HG02981 (cell line): ENCODE data around the gene SLC25A6.
"Not testable (repeated sequence)": the region's sequence is repeated elsewhere in the genome, so short reads cannot be mapped to it uniquely, and the experiment has no call there.

Experiments
- ATAC-seq: cut with Tn5 transposase; IDR thresholded peaks from one replicate; pipeline ENCODE4 v1.9.1; 2021; ENCODE audit warnings: mild to moderate bottlenecking, moderate library complexity; ENCODE audit not compliant: unreplicated experiment

SLC25A6 gene

DNA sequence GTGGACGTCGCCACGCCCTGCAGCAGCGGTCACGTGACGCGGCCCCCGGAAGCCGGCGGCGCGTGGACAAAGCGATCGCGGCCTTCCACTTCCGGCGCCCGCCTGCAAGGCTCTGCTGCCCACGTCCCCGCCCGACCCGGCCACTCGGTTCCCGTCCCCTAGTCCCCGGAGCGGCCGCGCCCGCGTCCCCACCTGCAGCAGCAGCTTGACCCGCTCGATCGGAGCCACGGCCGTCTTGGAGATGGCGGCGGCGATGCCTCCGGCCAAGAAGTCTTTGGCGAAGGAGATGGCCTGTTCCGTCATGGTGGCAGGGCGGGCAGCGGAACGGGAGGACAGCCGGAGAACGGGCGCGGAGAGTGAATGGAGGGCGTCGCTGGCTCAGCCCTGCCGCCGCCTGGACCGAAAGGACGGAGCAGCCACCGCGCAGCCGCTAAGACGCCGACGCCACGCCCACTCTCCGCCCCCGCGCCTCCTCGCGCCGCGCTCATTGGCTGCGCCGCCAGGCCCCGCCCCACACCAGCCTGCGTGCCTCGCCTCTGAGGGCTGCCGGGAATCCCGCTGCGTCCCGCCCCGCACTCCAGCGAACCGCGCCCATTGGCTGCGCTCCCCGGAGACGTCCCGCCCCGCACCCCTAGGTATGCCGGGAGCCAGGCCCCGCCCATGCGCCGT lies at the start of gene SLC25A6:
Gene SLC25A6 (minus strand): TSS at position 407 of the 669 bp plus-strand sequence. CDS start 104 bp downstream, at position 303.
- peak; percentile 91 for ATAC-seq

DNA sequence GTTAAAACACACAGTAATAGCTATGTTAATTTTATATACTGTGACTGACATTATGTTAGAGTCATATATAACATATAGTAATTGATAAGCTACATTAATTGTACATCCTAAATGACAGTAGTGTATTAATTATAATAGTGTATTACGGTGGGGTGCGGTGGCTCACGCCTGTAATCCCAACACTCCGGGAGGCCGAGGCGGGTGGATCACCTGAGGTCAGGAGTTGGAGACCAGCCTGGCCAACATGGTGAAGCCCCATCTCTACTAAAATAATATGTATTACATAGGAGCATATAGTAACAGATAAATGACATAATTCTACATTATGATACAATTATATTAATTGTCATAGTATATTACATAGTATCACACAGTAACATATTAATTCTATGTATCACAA lies 48.6 kb upstream of the SLC25A6 start:
- no peak for ATAC-seq

DNA sequence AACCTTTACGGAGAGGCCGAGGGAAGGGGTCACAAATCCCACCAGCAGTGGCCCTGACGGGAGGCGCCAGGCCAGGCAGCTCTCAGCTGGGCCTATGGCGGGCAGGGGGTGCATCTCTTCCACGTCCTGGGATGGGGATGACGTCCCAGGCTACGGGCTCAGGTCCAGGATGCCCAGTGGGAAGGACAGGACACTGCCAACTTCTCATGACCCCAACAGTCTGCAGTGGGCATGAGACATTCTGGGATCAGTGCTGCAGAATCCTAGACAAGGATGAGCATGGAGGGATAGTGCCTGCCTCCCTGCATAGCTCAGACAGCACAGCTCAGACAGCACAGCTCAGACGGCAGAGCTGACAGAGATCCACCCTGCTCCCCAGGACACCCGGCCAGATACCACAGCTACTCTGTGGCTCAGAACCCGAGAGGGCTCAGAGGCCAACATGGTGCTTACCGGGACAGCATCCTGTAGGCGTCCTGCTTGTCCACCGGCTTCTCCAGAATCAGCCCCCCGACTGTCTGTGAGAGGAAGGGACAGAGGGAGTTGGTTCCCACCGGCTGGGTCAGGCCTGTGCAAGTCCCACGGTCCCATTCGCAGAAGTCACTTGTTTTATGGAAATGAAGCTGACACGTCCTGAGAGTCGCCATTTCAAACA lies 43.5 kb upstream of the SLC25A6 start:
- no peak for ATAC-seq

DNA sequence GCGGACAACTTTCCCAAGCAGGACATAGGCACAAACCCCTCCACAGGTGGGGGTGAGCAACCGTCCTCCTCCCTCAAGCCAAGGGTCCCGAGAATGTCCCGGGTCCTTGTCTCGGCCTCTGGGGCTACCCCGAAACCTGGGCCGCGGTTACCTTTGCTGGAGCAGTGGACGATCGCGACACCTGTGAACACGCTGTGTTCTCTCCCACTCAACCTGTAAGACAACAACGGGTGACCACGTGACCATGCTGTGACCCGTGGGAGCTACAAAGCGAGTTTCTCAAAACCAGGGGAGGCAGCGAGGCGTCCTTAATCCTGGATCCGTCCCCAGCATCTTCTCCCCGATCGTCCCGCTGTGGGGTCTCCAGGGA lies 42.9 kb upstream of the SLC25A6 start:
- no peak for ATAC-seq

DNA sequence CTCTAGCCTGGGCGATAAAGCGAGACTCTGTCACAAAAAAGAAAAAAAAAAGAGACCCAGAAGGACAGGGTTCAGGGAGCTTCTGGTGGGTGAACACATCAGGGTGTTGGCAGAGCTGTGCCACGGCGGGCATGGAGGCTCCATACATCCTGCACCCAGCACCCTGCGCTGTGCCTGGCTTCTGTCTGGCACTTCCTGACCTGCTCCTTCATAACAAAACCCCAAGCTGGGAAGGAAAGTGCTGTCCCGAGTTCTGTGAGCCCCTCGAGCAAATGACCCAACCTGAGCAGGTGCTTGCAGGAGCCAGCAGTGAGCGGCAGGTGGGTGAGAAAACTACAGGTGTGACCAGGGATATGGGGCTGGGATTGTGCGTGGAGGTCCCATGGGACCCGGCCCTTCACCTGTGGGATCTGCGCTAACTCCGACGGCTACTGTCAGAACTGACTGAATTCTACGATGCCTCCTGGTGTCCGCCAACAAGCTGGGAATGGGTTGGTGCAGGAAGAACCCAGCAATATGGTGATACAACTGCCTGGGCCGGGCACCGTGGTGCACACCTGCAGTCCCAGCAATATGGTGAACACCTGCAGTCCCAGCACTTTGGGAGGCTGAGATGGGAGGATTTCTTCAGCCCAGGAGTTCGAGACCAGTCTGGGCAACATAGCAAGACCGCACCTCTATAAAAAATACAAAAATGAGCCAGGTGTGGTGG lies 41.9 kb upstream of the SLC25A6 start:
- ATAC-seq, result no peak

DNA sequence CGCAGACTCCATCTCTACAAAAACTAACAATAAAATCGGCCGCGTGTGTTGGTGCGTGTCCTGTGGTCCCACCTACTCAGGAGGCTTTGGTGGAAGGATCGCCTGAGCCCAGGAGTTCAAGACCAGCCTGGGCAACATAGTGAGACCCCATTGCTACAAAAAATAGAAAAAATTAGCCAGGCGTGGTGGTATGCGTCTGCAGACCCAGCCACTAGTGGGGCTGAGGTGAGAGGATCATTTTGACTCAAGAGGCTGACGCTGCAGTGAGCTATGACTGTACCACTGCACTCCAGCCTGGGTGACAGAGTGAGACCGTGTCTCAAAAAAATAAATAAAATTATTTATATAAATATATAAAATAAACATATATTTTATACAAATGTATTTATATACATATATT lies 38.5 kb upstream of the SLC25A6 start:
- ATAC-seq, result no peak

DNA sequence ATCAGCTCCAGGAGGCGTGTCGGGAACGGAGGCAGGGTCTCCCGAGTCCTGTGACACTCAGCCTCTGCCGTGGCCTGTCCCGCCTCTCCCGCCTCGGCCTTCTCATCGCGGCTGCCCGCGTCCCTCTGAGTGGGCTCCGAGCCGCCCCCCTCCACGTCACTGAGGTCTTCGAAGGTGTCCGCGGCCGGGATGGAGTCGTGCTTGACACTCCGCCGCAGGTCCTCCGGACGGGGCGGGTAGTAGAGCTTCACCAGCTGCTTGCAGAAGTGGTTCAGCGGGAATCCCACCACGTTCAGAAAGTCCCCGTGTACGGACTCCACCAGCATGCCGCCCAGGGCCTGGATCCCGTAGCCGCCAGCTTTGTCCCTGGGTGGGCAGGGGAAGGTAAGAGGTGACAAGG lies 35.8 kb upstream of the SLC25A6 start:
- no peak for ATAC-seq

DNA sequence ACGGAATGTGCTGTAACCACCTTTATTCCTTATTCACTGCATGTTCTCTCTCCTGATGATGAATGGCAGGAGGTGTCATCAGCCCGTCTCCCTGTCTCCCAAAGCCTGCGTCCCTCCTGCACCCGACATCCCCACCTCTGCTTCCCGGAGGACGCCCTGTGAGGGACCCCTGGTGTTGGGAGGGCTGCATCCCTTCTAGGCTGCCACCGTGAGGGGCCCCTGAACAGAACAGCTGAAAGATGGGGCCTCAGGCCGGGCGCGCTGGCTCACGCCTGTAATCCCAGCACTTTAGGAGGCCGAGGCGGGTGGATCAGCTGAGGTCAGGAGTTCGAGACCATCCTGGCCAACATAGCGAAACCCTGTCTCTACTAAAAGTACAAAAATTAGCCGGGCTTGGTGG lies 34.4 kb upstream of the SLC25A6 start:
- ATAC-seq, result not testable (repeated sequence)

DNA sequence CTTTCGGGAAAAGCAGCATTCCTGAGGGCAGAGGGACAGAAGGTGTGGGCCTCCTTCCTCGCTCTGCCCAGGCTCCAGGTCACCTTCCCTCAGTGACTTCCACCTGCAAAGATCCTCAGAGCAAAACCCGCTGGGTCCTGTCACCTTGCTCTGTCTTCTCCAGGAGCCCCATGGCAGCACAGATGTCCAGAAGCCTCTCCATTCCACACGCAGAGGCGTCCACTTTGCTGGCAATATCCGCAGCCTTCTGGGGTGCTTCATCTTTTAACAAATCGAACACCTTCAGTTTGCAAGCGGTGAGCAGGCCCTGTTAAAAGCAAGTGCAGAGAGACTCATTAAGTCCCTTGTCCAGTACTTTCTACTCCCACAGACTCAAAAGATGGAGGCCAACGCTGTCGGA lies 33.5 kb upstream of the SLC25A6 start:
- ATAC-seq, result no peak

DNA sequence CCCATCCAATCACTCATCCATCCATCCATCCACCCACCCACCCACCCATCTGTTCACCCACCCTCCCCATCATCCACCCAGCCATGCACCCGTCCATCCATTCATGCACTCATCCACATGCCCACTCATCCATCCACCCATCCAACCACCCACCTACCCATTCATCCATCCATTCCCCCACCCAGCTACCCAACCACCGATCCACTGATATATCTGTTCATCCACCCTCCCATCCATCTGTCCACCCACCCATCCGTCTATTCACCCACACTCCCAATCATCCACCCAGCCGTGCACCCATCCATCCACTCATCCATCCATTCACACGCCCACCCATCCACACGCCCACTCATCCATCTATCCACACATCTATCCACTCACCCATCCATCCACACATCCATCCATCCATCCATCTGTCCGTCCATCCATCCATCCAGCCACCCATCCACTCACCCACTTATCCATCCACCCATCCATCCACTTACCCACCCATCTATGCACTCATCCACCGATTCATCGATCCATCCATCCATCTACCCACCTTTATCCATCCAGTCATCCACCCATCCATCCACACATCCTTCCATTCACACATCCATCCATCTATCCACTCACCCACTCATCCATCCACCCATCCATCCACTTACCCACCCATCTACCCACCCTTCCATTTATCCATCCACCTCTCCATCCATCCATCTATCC lies 32.4 kb upstream of the SLC25A6 start:
- no peak for ATAC-seq

DNA sequence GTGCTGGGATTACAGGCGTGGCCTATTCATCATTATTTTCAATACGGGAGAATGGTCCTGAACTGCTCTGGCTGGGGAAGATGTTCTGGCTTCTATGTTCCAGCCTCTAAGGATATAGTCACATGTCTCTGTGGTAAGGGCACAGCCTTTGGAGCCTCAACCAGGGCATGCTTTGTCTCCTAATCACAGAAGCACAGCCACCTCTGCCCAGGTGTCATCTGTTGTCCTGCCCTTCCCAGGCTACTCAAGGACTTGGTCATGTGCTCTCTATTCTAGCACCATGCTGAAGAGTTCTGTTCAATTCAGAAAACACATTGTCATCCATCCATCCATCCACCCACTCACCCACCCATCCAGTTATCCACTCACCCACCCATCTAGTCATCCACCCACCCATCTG lies 31.3 kb upstream of the SLC25A6 start:
- ATAC-seq, result no peak

DNA sequence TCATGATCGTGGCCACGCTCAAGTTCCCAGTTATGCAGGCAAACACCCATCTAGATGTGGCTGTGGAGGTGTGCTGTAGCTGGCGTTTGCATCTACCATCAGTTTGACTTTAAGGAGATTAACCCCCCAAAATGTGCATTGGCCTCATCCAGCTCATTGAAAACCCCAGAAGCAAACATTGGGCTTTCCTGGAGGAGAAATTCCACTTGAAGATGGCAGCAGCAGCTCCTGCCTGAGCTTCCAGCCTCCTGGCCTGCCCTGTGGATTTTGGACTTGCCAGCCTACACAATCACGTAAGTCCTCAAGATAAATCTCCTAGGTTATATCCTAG lies 30.2 kb upstream of the SLC25A6 start:
- ATAC-seq, result no peak

DNA sequence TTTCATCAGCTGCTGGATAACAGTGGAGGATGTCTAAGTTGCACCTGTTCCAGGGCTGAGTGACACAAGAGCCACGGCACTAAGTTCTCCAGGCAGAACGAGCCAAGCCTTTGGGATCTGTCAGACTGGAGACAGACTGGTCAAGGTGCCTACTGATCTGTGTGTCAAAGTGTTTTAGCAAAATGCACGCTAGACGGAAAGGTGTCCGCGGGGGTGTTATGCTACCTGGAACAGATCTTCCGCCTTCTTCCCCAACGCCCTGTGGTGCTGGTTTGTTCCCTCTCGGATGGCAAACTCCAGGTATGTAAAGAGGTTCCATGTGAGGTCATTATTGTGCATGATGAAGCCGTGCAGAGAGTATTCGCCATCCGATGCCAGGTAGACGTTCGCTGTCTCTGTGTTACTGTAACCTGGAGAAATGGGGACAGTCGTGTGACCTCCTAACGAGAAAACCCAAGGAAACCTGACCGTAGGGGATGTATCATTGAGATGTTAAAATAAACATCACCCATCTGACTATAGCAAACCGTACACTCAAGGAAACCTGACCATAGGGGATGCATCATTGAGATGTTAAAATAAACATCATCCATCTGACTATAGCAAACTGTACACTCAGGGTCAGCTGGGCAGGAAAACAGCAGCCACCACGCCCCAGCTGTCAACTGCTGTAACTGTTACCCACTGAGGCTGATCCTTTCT lies 29.7 kb upstream of the SLC25A6 start:
- no peak for ATAC-seq

DNA sequence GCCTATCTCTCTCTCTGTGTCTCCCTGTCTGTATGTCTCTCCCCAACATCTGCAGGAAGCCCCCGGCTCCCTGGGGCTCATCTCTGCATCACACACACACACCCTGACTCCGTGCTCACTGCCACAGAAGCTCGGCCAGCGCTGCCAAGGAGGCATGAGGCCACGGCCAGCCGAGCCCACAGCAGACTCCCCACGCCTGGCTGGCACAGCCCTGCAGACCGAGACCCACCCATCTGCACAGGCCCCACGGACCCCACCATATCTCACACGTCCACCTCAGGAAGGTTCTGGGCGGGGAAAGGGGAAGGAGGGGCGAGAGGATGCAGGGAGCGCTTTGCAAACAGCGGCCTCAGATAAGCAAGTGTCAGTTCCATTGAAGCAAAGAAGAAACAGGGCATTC lies 28.5 kb upstream of the SLC25A6 start:
- ATAC-seq, result no peak

DNA sequence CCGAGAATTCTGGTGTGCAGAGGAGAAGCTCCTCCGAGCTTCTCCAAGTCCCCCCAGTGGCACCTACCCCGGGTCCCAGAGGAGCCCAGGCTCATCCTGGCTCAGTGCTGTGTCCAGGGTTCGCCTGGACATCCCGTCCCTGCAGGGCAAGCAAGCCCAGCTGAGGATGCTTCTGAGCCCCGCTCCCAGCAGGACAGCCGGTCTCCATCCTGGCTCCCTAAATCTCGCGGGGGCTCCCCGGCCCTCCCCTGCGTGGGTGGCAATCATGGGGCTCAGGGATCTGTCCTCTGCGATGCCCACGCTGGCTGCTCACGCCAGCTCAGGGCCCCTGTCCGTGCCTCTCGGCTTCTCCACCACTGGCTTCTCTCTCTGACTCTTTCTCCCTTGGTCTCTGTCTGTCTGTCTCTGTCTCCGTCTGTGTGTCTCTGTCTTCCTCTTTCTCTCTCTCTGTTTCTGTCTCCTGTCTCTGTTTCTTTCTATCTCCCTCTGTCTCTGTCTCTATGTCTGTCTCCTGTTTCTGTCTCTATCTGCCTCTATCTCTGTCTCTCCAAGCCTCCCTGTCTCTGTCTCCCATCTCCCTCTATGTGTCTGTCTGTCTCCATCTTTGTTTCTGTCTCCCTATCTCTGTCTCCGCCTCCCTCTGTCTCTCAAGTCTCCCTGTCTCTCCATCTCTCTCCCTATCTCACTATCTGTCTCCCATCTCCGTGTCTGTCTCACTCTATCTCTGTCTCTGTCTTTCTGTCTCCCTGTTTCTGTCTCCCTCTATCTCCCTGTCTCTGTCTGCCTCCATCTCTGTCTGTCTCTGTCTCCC lies 27.8 kb upstream of the SLC25A6 start:
- ATAC-seq, result no peak

DNA sequence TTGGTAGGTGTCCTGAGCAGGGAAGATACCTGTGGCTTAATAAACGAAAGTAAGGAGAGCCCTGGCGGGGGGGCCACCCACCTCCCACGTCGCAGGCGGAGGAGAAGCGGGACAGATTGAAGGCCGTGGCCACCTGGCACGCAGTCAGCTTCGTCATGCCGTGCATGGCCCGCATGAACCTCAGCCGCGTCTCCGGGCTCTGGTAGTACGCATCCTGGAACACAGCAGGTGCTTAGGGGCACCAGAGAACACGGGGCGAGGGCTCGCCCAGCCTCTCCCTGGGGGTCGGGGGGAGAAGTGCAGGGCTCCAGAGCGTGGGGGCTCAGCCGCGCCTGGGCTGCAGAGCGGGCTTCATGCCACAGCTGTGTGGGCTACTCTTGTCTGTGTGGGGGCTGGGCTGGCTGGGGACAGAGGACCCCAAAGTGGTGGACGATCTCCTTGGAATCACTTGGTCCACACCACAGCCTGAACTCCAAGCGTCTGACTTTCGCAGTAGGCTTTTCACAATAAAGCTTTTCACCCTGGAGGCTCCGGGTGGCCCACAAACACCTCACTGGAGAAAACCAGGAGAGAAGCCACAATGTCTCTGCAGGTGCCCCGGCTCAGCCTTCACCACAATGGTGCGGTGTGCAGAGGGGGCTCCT lies 27.1 kb upstream of the SLC25A6 start:
- ATAC-seq, result no peak

DNA sequence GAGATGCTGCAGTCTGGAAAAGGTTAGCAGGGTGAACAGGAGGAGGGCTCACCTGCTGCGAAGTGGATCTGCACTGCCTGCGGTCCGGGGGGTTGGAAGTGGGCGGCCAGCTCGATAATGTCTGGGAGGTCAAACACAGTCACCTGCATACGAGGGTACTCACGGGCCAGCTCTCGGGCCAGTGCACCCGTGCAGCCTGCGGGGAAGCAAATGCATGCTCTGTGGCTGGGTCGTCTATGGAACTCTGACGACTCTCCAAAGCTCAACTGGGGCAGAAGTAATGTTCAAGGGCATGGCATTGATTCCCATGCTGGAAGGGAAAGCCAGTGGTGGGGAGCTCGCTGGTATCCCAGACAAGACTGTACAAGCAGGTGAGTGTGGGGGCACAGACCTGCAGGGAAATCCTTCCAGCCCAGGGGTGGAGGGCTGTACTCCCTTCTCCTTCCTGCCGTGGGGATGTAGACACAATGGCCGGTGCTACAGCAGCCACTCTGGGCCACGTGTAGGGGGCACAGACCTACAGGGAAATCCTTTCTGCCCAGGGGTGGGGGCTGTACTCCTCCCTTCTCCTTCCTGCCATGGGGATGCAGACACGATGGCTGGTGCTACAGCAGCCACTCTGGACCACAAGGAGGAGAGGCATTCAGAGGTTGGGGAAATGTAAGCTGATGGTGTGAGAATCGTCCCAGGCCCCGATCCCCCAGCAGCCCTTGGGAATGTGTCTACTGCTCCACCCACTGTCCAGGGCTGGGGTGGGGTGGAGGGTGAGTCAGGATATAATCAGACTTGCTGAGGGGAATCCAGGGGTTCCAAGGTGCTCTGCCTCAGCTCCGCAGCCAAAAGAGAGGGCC lies 26.2 kb upstream of the SLC25A6 start:
- no peak for ATAC-seq

DNA sequence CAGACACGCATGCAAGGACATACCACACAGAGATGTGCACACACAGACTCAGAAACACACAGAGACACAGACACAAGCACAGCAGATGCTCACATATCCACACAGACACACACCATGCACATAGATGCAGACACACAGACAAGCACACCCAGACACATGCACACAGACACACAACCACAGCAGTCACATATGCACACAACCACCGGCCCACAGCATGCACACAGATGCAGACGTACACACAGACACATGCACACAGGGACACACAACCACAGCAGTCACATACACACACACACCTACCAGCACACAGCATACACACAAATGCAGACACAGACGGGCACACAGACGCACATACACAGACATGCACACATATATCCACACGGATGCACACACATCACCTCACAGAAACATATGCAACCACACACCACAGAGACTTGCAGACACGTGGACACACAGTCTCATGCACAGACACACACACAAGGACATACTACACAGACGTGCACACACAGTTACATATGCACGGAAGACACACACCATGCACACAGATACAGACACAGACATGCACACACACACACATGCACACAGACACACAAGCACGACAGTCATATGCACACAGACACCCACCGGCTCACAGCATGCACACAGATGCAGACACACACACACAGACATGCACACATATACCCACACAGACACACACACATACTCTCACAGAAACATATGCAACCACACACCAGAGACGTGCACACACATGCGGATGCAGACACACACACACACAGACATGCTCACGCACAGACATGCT lies 25.2 kb upstream of the SLC25A6 start:
- no peak for ATAC-seq
